SK-N-SH (cell line): ENCODE data around the gene FOXL1.

Source experiments
- CTCF ChIP-seq: fragments of 200-600 bp; sonication (generic); IDR thresholded peaks from 2 replicates; pipeline ENCODE4 v1.6.1; 2017; ENCODE audit warnings: antibody characterized with exemption, mild to moderate bottlenecking, moderate library complexity
- EP300 ChIP-seq, 2 experiments: IDR thresholded peaks; 2 replicates each; pipeline versions ENCODE4 v1.4.0 to v1.6.1; 2012; ENCODE audit warnings: borderline replicate concordance in 1 of 2, low read depth in 1 of 2, low read length in 1 of 2
- EZH2phosphoT487 ChIP-seq: fragments of 200-600 bp; sonication (generic); IDR thresholded peaks from 2 replicates; pipeline ENCODE4 v1.6.1; 2017; ENCODE audit warnings: low read depth, mixed run types, mild to moderate bottlenecking, antibody characterized with exemption, moderate library complexity, borderline replicate concordance
- GATA2 ChIP-seq: sonication (generic); formaldehyde crosslinking; IDR thresholded peaks from 2 replicates; pipeline ENCODE4 v1.5.0; 2020; ENCODE audit warnings: mild to moderate bottlenecking, missing genetic modification reagents
- TAF1 ChIP-seq: IDR thresholded peaks from 2 replicates; pipeline ENCODE4 v1.6.1; 2012; ENCODE audit warnings: low read depth, mild to moderate bottlenecking, low read length, moderate library complexity, borderline replicate concordance
- TEAD4 ChIP-seq: IDR thresholded peaks from 2 replicates; pipeline ENCODE4 v1.4.0; 2012; ENCODE audit warnings: mild to moderate bottlenecking, borderline replicate concordance; ENCODE audit not compliant: insufficient read depth

- TF ChIP-seq CTCF: no peak
- TF ChIP-seq TAF1: no peak
- TF ChIP-seq EP300 (IDR thresholded peaks at IDR 0.05; ENCODE audit: borderline replicate concordance in 1 of 2, low read depth in 1 of 2, low read length in 1 of 2): no peak
- no peak for TF ChIP-seq TEAD4
- TF ChIP-seq EZH2phosphoT487: no peak
- TF ChIP-seq GATA2: no peak
Measured at GRCh38 chr16:86546638-86547013, 31.7 kb upstream of the FOXL1 start.
